ENCODE data around the gene ACOXL. TPM values are rescaled to one million over a fixed set of nuclear protein-coding genes. Genes with fewer than 3 reads are reported as not detected.

ACOXL gene
- total RNA-seq, 4 donors from 2014 or later: not detected

- Histone ChIP-seq H3K36me3 (no peaks in the 10 kb centered on the region), H3K27me3 (peaks cover 0 to 9% (median 0%) of the 10 kb centered on the region in 4 donors), H3K4me3 (no peak overlapping the region), H3K27ac (no peak overlapping the region), H3K4me1 (no peaks in the 10 kb centered on the region), H3K9me3 (peaks cover 0 to 8% (median 0%) of the 10 kb centered on the region in 3 donors)
- TF ChIP-seq CTCF (IDR thresholded peaks at IDR 0.05) (no peak), POLR2A (IDR thresholded peaks at IDR 0.05) (no peak)
- WGBS, 2 donors: 62 to 83% methylated on average over 2 of the region's 2 CpGs
- no peak for DNase-seq
- intact Hi-C loops (cut with DNase I): no loop called here
These were observed 167.8 kb downstream of the ACOXL start for GRCh38 chr2:110900191-110900590.

DNA sequence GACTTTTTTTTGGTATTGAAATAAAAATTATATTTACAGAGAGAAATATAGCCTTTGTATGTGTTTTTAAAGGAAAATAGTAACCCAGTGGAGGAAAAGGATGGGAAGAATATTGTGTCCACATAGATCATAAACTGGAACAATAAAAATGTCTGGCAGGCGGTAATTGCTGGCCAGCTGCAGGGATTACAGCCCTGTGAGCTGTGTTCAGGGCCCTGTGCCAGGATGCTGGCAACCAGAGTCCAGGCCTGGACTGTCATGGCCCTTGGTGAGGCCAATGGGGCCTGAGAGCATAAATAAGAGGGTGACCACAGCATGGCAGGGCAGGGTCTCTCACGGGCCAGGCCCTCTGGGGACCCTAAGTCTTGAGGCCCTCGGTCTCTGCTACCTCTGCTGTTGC lies 171.2 kb downstream of the ACOXL start:
- H3K9me3 ChIP-seq: no peaks in the 10 kb centered on the region
- DNase-seq: no peak
- intact Hi-C loops (cut with DNase I): no loop called here
- no peak overlapping the region for H3K27ac ChIP-seq
- H3K4me1 ChIP-seq: no peaks in the 10 kb centered on the region
- TF ChIP-seq POLR2A (IDR thresholded peaks at IDR 0.05): no peak
- peaks cover 0 to 9% (median 0%) of the 10 kb centered on the region in 4 donors for H3K27me3 ChIP-seq
- H3K4me3 ChIP-seq: no peak overlapping the region
- no peaks in the 10 kb centered on the region for H3K36me3 ChIP-seq
- 82% methylated on average over 1 to 2 of the region's 3 CpGs for WGBS, 2 donors

DNA sequence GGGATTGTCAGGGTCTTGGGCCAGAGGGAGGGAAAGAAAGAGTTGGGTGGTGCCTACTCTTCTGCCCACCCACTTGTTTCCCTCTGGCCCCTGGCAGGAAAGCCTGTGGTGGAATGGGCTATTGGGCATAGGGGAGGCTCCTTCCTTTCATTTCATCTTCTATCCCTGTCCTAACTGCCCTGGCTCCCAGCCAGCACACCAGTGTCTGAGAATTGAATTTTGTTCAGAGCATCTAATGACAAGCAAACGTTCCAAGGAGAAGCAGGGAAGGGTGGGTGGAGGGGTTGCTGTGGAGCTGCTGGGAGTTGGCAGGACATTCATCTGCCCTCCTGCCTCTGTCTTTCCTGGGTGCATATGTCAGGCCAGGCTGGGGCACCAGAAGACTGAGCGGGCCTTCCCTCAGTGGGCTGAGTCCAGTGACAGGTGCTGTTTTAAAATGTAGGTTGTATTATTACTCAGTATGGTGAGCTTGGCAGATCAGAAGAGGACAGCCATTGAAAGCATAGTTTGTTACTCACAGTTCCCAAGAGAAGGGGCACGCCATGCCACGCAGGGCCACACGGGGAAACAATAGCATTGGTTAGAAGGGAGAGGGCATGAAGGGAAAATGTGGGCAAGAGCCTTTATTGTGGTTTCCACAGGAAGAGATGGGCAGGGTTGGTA lies 171.9 kb downstream of the ACOXL start:
- H3K27ac ChIP-seq: no peak overlapping the region
- H3K4me1 ChIP-seq: no peaks in the 10 kb centered on the region
- peaks cover 0 to 9% (median 0%) of the 10 kb centered on the region in 4 donors for H3K27me3 ChIP-seq
- H3K4me3 ChIP-seq: no peak overlapping the region
- no peaks in the 10 kb centered on the region for H3K36me3 ChIP-seq
- intact Hi-C loops (cut with DNase I): no loop called here
- no peak for DNase-seq
- TF ChIP-seq CTCF (IDR thresholded peaks at IDR 0.05): no peak
- 53 to 78% methylated on average over 5 of the region's 5 CpGs for WGBS, 2 donors
- H3K9me3 ChIP-seq: no peaks in the 10 kb centered on the region

DNA sequence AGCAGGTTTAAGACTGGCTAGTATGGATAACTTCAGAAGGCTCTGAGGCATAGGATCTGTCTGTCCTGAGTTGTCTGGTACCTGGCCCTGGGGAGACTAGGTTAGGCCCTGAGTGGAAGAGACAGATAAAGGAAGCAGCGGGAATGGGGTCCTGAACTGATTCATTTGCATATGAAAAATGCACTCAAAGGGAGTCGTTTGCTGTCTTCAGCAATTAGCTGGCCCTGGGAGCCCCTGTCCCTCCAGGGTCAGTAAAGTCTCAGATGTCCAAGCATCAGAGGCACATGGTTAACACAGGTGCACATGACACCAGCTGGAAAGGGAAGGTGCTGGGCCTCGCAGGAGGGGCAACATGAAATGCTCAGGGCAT lies 172.4 kb downstream of the ACOXL start:
- Histone ChIP-seq H3K9me3 (no peaks in the 10 kb centered on the region), H3K4me1 (no peaks in the 10 kb centered on the region), H3K36me3 (no peaks in the 10 kb centered on the region), H3K4me3 (no peak overlapping the region), H3K27me3 (peaks cover 0 to 9% (median 0%) of the 10 kb centered on the region in 4 donors), H3K27ac (no peak overlapping the region)
- TF ChIP-seq CTCF (IDR thresholded peaks at IDR 0.05): no peak
- 76 to 85% methylated on average over 3 of the region's 3 CpGs for WGBS, 2 donors
- intact Hi-C loops (cut with DNase I): no loop called here
- no peak for DNase-seq

DNA sequence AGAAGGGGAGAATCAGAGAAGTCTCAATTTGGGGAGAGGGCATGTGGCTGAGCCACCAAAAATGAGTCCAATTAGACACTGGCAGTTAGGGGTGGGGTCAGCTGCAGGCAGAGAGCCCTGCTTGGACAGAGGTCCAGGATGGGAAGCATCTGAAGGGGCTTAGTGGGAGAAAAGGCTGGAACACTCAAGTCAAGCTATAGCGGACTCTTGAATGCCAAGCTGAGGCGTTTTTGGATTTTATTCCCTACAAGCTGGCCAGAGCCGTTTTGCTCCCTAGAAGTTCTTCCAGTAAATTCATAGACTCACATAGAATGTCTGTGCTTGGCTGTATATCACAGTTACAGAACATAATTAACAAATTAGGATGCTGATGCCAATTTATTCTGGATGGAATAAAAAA lies 172.8 kb downstream of the ACOXL start:
- intact Hi-C loops (cut with DNase I): no loop called here
- no peaks in the 10 kb centered on the region for H3K4me1 ChIP-seq
- H3K27me3 ChIP-seq: peaks cover 0 to 9% (median 0%) of the 10 kb centered on the region in 4 donors
- DNase-seq: no peak
- WGBS, 2 donors: 86 to 89% methylated on average over 3 of the region's 3 CpGs
- H3K36me3 ChIP-seq: no peaks in the 10 kb centered on the region
- TF ChIP-seq POLR2A (IDR thresholded peaks at IDR 0.05) (no peak), CTCF (IDR thresholded peaks at IDR 0.05) (no peak)
- H3K4me3 ChIP-seq: no peak overlapping the region
- no peak overlapping the region for H3K27ac ChIP-seq
- no peaks in the 10 kb centered on the region for H3K9me3 ChIP-seq

Measured in esophagus squamous epithelium (tissue), 5 donors.